ENCODE data around the gene ANKRD13B. TPM values are rescaled to one million over a fixed set of nuclear protein-coding genes. Genes with fewer than 3 reads are reported as not detected.

Gene ANKRD13B
- 22.8 and 27.5 TPM in 2 replicates for total RNA-seq
- long read RNA-seq, result 0 reads

DNA sequence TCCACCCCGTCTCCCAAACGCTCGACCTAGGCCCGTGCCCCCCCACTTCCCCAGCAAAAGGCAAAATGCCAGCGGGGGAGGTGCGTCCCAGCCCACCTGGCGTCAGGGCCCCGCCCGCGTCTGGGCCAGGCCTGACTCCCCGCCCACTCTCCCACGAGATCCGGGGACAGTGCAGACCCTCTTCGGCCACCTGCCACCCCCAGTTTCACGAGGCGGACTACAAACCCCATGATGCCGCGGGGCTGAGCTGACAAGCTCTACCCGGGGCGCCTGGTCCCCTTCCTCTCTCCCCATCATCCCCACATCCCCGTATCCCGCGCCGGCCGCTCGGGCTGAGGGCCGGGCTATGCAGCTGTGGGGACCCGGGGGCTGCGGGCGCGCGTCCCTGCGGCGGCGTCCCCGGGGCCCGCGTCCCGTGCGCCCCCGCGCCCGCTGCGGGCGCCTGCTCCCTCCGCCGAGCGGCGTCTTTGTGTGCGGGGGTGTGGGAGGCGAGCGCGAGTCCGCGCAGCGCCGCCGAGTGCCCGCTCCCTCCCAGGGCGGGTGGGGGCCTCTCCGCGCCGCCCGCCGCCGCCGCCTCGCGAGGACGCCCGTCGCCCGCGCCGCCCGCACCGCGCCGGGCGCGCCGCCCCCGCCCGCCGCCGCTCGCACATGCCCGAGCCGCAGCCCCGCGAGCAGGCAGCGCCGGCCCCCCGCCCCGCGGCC lies at the start of gene ANKRD13B:
Gene ANKRD13B (plus strand): TSS at position 283 of the 702 bp plus-strand sequence. CDS start 490 bp downstream, outside the sequence.
- TF ChIP-seq CTCF (IDR thresholded peaks at IDR 0.05; ENCODE audit: unreplicated experiment), result no peak
- H3K36me3 Mint-ChIP-seq (ENCODE audit: insufficient read depth), result no peaks in the 10 kb centered on the region
- peak within 1 kb of the TSS; percentile 75 for H3K4me3 Mint-ChIP-seq (ENCODE audit: low read depth)
- H3K27me3 Mint-ChIP-seq, result no peaks in the 10 kb centered on the region
- peaks cover 24% of the 10 kb centered on the region for H3K4me1 Mint-ChIP-seq (ENCODE audit: low read depth)
- H3K9me3 Mint-ChIP-seq (ENCODE audit: low read depth), result no peaks in the 10 kb centered on the region
- DNase-seq (ENCODE audit: low spot score, unreplicated experiment), result no peak
- peak within 1 kb of the TSS; percentile 95 for H3K27ac Mint-ChIP-seq

DNA sequence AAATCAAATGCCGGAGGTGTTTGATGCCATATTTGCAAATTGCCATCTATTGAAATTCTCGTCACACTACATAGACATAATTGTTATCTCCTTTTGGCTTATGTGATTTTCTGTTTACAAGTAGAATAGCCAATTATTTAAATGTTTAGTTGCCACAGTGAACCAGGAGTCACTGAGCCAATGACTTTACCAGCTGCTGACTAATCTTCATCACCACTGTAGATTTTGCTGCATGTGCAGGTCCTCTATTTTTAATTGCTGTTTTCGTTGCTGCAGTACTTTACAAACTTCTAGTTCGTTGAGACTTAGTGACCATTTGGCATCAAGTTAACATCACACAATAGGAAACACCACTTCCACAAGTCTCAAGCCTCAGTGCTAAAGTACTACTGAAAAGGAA lies 48.9 kb upstream of the ANKRD13B start:
- no peak overlapping the region for H3K27ac Mint-ChIP-seq

DNA sequence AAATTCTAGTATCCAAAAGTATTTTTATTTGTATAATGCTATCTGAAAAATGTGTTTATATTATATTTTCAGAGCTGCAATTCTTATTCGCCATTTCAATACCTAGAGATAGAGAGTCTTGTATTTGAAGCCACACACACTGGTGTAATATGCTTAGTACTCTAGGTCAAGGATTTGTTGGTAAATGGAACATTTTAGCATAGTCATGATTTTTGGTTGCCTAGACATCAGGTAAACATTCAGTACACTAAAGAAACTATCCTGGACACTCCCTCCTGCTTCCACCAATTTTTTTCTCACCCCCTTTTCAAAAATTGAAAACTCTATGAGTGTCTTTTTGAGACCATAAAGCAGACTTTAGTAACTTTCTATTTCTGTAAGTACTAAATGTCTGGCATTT lies 46.8 kb upstream of the ANKRD13B start:
- no peak overlapping the region for H3K27ac Mint-ChIP-seq
- H3K4me1 Mint-ChIP-seq (ENCODE audit: low read depth), result peaks cover 7% of the 10 kb centered on the region
- DNase-seq (ENCODE audit: low spot score, unreplicated experiment), result no peak
- peaks cover 22% of the 10 kb centered on the region for H3K36me3 Mint-ChIP-seq (ENCODE audit: insufficient read depth)
- H3K9me3 Mint-ChIP-seq (ENCODE audit: low read depth), result no peaks in the 10 kb centered on the region
- no peak overlapping the region for H3K4me3 Mint-ChIP-seq (ENCODE audit: low read depth)
- no peaks in the 10 kb centered on the region for H3K27me3 Mint-ChIP-seq
- no peak for TF ChIP-seq CTCF (IDR thresholded peaks at IDR 0.05; ENCODE audit: unreplicated experiment)

More for the DNA sequence above, 48.9 kb upstream of the ANKRD13B start:
- Mint-ChIP-seq H3K4me3 (ENCODE audit: low read depth) (no peak overlapping the region), H3K36me3 (ENCODE audit: insufficient read depth) (peaks cover 26% of the 10 kb centered on the region), H3K9me3 (ENCODE audit: low read depth) (no peaks in the 10 kb centered on the region), H3K4me1 (ENCODE audit: low read depth) (peaks cover 7% of the 10 kb centered on the region), H3K27me3 (no peaks in the 10 kb centered on the region)
- no peak for TF ChIP-seq CTCF (IDR thresholded peaks at IDR 0.05; ENCODE audit: unreplicated experiment)
- DNase-seq (ENCODE audit: low spot score, unreplicated experiment), result no peak

- Mint-ChIP-seq H3K9me3 (ENCODE audit: low read depth) (no peaks in the 10 kb centered on the region), H3K27me3 (no peaks in the 10 kb centered on the region), H3K27ac (peak overlapping the region; percentile 41), H3K4me1 (ENCODE audit: low read depth) (peaks cover 7% of the 10 kb centered on the region), H3K36me3 (ENCODE audit: insufficient read depth) (peaks cover 22% of the 10 kb centered on the region), H3K4me3 (ENCODE audit: low read depth) (no peak overlapping the region)
- no peak for TF ChIP-seq CTCF (IDR thresholded peaks at IDR 0.05; ENCODE audit: unreplicated experiment)
- no peak for DNase-seq (ENCODE audit: low spot score, unreplicated experiment)
These were observed 46.1 kb upstream of the ANKRD13B start for GRCh38 chr17:29546830-29547229.

GRCh38 chr17:29549177-29549923 lies 43.6 kb upstream of the ANKRD13B start:
- H3K4me3 Mint-ChIP-seq (ENCODE audit: low read depth), result no peak overlapping the region
- peaks cover 2% of the 10 kb centered on the region for H3K27me3 Mint-ChIP-seq
- H3K27ac Mint-ChIP-seq, result no peak overlapping the region
- peaks cover 8% of the 10 kb centered on the region for H3K36me3 Mint-ChIP-seq (ENCODE audit: insufficient read depth)
- H3K9me3 Mint-ChIP-seq (ENCODE audit: low read depth), result no peaks in the 10 kb centered on the region
- H3K4me1 Mint-ChIP-seq (ENCODE audit: low read depth), result no peaks in the 10 kb centered on the region
- DNase-seq (ENCODE audit: low spot score, unreplicated experiment), result no peak
- TF ChIP-seq CTCF (IDR thresholded peaks at IDR 0.05; ENCODE audit: unreplicated experiment), result no peak

All from progenitor cell of endocrine pancreas (in vitro differentiated cells).